ENCODE results near the gene RIMS4.

DNA sequence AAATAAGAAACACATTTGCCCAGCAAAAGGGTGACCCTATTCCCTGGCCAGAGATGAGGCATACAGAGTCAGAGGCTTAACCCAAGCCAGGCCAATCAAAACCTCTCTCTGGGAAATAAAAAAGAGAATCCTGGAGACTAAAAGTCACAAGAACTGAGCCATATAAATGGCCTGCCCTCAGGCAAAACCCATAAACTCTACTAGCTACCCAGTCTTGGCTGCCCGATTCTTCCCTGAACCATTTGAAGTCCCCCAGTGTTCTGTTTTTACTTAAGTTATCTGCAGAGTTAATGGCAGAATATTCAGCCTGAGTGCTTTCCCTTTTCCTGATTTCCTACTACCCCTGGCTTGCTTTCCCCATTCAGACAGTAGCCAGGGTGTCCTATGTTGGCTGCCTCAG lies 50.8 kb downstream of the RIMS4 start:
- TF ChIP-seq, protein P1, sequence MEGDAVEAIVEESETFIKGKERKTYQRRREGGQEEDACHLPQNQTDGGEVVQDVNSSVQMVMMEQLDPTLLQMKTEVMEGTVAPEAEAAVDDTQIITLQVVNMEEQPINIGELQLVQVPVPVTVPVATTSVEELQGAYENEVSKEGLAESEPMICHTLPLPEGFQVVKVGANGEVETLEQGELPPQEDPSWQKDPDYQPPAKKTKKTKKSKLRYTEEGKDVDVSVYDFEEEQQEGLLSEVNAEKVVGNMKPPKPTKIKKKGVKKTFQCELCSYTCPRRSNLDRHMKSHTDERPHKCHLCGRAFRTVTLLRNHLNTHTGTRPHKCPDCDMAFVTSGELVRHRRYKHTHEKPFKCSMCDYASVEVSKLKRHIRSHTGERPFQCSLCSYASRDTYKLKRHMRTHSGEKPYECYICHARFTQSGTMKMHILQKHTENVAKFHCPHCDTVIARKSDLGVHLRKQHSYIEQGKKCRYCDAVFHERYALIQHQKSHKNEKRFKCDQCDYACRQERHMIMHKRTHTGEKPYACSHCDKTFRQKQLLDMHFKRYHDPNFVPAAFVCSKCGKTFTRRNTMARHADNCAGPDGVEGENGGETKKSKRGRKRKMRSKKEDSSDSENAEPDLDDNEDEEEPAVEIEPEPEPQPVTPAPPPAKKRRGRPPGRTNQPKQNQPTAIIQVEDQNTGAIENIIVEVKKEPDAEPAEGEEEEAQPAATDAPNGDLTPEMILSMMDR (IDR thresholded peaks at IDR 0.05 in 2 of 3, conservative IDR thresholded peaks at IDR 0.05 in 1 of 3; ENCODE audit: insufficient read depth in 2 of 3, low read depth in 1 of 3, low read length in 3 of 3): no peak
- no peak for TF ChIP-seq MYC (IDR thresholded peaks at IDR 0.05; ENCODE audit: low read depth, low read length)
- no peak for TF ChIP-seq MYC (CRISPR knock-in tag; IDR thresholded peaks at IDR 0.05; ENCODE audit: borderline replicate concordance, low read depth)
- TF ChIP-seq ZNF274 (IDR thresholded peaks at IDR 0.05; ENCODE audit: borderline replicate concordance, low read depth, low read length): no peak
- TF ChIP-seq ZNF174 (CRISPR knock-in tag; IDR thresholded peaks at IDR 0.05): no peak
- TF ChIP-seq HMGN3 (IDR thresholded peaks at IDR 0.05; ENCODE audit: borderline replicate concordance, extremely low read depth, insufficient read length, low read depth, low read length): no peak
- TF ChIP-seq, protein P2, sequence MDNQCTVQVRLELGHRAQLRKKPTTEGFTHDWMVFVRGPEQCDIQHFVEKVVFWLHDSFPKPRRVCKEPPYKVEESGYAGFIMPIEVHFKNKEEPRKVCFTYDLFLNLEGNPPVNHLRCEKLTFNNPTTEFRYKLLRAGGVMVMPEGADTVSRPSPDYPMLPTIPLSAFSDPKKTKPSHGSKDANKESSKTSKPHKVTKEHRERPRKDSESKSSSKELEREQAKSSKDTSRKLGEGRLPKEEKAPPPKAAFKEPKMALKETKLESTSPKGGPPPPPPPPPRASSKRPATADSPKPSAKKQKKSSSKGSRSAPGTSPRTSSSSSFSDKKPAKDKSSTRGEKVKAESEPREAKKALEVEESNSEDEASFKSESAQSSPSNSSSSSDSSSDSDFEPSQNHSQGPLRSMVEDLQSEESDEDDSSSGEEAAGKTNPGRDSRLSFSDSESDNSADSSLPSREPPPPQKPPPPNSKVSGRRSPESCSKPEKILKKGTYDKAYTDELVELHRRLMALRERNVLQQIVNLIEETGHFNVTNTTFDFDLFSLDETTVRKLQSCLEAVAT (IDR thresholded peaks at IDR 0.05): no peak
- no peak for TF ChIP-seq POLR2A (conservative IDR thresholded peaks at IDR 0.05)
- TF ChIP-seq GABPA (tag; conservative IDR thresholded peaks at IDR 0.05; ENCODE audit: low read depth): no peak
- TF ChIP-seq, protein P3, sequence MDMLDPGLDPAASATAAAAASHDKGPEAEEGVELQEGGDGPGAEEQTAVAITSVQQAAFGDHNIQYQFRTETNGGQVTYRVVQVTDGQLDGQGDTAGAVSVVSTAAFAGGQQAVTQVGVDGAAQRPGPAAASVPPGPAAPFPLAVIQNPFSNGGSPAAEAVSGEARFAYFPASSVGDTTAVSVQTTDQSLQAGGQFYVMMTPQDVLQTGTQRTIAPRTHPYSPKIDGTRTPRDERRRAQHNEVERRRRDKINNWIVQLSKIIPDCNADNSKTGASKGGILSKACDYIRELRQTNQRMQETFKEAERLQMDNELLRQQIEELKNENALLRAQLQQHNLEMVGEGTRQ (CRISPR knock-in tag; IDR thresholded peaks at IDR 0.05): no peak
- TF ChIP-seq ZNF57 (CRISPR knock-in tag; IDR thresholded peaks at IDR 0.05): no peak
- TF ChIP-seq ARID2 (IDR thresholded peaks at IDR 0.05): no peak
- TF ChIP-seq, protein P4, sequence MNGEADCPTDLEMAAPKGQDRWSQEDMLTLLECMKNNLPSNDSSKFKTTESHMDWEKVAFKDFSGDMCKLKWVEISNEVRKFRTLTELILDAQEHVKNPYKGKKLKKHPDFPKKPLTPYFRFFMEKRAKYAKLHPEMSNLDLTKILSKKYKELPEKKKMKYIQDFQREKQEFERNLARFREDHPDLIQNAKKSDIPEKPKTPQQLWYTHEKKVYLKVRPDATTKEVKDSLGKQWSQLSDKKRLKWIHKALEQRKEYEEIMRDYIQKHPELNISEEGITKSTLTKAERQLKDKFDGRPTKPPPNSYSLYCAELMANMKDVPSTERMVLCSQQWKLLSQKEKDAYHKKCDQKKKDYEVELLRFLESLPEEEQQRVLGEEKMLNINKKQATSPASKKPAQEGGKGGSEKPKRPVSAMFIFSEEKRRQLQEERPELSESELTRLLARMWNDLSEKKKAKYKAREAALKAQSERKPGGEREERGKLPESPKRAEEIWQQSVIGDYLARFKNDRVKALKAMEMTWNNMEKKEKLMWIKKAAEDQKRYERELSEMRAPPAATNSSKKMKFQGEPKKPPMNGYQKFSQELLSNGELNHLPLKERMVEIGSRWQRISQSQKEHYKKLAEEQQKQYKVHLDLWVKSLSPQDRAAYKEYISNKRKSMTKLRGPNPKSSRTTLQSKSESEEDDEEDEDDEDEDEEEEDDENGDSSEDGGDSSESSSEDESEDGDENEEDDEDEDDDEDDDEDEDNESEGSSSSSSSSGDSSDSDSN (IDR thresholded peaks at IDR 0.05; ENCODE audit: borderline replicate concordance in 1 of 2, low read depth in 2 of 2, low read length in 2 of 2): no peak
- no peak for TF ChIP-seq HDAC2 (IDR thresholded peaks at IDR 0.05)
